GM21528 (cell line): ENCODE measurements around the gene IFITM10.

Source experiments
- ATAC-seq: cut with Tn5 transposase; IDR thresholded peaks from one replicate; pipeline ENCODE4 v1.9.1; 2021; ENCODE audit warnings: mild to moderate bottlenecking, moderate library complexity; ENCODE audit not compliant: unreplicated experiment, low FRiP score

IFITM10 gene

DNA sequence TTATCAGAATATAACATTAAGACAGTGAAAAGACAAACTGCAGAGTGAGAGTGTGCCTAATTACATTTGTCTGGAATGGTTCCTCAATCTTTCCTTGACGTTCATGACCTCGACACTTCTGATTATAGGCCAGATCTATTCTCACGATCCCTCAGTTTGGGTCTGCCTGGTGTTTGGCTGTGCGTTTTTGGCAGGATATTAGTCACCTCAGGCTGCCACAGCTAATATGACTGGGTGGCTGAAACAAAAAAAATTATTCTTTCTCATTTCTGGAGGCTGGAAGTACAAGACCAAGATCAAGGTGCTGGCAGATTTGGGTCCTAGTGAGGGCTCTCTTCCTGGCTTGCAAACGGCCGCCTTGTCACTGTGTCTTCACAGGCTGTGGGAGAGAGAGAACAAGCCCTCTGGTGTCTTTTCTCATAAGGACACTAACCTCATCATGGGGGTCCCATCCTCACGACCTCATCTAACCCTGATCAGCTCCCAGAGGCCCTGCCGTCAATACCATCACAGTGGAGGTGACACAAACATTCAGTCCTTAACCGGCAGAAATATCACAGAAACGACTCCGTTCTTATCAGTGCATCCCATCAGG lies 23.2 kb downstream of the IFITM10 start:
- no peak for ATAC-seq

DNA sequence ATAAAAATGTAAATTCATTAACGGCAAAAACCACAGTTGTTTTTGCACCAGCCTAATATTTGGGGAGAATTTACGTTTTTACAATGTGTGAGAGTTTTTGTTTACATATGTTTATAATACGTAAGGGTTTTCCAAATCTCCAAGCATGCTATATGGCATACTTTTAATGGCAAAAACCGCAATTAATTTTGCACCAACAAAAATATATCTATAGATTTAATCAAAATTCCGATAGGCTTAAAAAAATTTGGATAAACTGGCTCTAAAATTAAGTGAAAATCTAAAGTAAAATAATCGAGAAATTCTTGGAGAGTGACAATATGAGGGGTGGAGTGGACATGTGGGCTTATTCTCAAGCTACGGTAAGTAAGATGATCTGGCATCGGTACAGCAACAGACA lies 30.6 kb downstream of the IFITM10 start:
- no peak for ATAC-seq

GRCh38 chr11:1718326-1718725 lies 32.1 kb downstream of the IFITM10 start:
- no peak for ATAC-seq

DNA sequence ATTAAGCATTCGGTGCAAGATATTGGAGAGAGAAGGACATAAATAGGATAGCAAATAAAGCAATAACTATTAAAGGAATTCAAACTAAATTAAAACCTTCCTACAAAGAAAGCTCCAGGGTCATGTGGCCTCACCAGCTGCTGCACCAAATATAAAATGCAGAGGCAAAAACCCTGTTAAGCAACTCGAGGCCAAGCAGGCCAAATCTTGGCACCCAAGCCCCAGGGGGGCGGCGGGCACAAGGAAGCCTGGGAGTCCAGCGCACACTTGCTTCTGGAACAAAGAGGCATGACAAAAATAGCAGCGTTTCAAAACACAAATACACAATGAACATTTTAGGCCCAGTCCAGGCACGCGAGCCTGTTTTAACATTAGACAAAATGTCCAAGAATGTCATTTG lies 32.6 kb downstream of the IFITM10 start:
- no peak for ATAC-seq

GRCh38 chr11:1714908-1715885 lies 35.2 kb downstream of the IFITM10 start:
- ATAC-seq, result no peak

- ATAC-seq, result no peak
These were observed 41.7 kb downstream of the IFITM10 start for GRCh38 chr11:1708716-1709115.

GRCh38 chr11:1707751-1708150 lies 42.6 kb downstream of the IFITM10 start:
- no peak for ATAC-seq

- ATAC-seq, result no peak
These were observed 43.6 kb downstream of the IFITM10 start for GRCh38 chr11:1706634-1707400.

- ATAC-seq, result no peak
These were observed 45.0 kb downstream of the IFITM10 start for GRCh38 chr11:1705126-1706052.

DNA sequence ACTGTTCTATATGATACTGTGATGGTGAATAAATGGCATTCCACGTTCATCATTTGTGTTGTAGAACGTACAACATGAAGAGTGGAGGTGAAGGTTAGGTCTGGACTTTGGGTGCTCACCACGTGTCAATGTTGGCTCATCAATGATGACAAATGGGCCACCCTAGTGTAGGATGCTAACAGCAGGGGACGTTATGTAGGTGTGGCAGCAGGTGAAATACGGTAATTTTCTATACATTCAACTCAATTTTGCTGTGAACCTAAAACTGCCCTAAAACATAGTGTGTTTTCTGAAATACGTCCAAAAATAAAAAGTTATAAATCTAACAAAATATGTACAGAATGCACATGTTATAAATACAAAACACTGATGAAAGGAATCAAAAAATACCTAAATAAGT lies 47.2 kb downstream of the IFITM10 start:
- ATAC-seq, result no peak

DNA sequence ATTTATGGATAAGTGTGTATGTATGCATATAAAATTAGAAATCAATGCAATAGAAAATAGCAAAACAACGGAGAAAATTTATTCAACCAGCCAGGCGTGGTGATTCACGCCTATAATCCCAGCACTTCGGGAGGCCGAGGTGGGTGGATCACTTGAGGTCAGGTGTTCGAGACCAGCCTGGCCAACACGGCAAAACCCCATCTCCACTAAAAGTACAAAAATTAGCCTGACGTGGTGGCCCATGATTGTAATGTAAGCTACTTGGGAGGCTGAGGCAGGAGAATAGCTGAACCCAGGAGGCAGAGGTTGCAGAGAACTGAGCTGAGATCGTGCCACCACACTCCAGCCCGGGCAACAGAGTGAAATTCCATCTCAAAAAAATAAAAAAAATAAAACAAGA lies 47.9 kb downstream of the IFITM10 start:
- no peak for ATAC-seq

DNA sequence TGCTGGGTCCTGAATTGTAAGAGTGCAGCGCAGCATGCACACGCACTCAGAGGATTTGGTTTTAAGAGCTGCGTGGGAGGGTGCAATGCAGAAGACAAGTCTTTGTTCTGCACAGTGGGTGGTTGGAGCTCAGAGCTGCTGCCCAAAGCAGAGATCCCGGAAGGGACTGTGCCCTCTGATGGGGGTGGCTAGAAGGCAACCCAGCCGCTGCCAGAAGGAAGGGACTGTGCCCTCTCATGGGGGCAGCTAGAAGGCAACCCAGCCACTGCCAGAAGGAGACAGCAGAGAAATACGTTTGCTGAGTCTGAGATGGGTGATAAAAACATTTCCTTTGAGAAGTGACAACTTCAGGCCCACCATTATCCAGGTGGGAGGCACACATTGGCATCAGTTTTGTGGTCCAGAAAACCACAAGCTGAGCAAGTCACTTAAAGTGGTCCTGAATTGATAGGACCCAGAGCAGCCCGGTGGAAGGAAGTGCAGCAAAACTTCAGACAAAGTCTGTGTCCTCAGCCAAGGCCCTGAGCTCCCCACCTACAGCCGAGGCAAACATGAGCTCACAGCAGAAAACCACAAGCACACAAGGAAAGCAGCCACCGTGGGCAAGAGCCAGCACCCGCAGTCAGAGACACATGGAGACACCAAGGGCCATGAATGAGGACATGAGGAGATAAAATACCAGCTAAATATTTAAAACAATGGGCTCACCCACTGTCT lies 49.1 kb downstream of the IFITM10 start:
- no peak for ATAC-seq

DNA sequence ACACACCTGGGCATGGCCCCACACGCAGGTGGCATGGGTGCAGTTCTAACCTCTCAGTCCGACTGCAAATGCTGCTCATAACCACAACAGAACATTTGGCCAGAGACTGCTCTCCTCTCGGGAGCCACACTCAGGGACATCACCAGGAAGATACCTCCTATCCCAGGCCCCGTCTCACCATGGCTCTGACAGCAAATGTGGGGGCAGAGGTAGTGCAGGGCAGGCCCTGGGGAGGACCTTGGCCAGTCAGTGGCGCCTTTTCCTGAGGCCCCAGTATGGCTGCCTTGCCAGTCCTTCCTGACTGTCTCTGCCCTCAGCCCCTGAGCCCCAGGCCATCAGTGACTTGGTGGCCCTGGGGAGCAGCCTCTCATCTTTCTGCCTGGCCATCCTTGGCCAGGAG lies 50.6 kb downstream of the IFITM10 start:
- ATAC-seq, result no peak

- no peak for ATAC-seq
These were observed 53.5 kb downstream of the IFITM10 start, which contains the start of gene KRTAP5-6 for GRCh38 chr11:1696608-1697570. KRTAP5-6 (plus strand) TSS chr11:1697195; CDS start chr11:1697246, 51 bp downstream.

- no peak for ATAC-seq
These were observed 54.8 kb downstream of the IFITM10 start for GRCh38 chr11:1695548-1696108.

DNA sequence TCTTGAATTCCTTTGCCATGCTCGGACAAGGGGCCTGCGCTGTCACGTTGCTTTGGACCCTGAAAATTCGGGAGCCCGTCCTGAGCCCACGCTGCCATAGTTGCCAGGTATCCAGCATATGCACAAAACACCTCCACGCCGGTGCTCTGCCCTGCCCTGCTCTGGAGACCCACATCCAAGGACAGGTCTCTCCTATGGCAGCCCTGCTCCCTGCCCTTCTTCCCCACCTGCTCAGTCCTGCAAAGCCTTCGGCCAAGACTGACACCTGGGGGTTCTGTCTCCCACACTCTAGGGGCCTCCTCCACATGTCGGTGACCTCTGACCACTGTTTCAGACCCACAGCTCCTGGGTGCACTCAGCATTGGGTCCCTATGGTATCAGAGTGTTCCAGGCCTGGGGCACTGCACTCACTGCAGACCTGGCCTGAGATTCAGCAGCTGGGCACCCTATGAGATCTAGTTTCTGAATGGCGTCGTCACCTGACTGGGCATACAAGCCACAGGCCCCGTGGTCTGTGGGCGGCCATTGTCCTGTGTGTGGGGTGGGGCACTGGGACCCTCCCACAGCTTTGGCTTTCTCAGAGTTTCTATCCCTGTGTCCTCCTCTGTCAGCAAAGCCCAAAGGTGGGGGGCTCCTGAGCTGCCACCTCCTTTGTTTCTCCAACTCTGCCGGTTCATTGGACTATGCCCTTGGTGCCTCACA lies 55.4 kb downstream of the IFITM10 start:
- ATAC-seq, result no peak
